ENCODE measurements around the gene USP4.

GRCh38 chr3:49386056-49386756 lies 46.4 kb upstream of the USP4 start:
- TF ChIP-seq, protein P1, sequence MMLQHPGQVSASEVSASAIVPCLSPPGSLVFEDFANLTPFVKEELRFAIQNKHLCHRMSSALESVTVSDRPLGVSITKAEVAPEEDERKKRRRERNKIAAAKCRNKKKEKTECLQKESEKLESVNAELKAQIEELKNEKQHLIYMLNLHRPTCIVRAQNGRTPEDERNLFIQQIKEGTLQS (IDR thresholded peaks at IDR 0.05; ENCODE audit: insufficient read depth, low read depth, low read length) = no peak
- TF ChIP-seq MAX (IDR thresholded peaks at IDR 0.05) (no peak), EP300 (IDR thresholded peaks at IDR 0.05; ENCODE audit: borderline replicate concordance in 1 of 2, low read depth in 2 of 2, low read length in 2 of 2) (no peak), EZH2 (IDR thresholded peaks at IDR 0.05; ENCODE audit: low read depth, low read length, severe bottlenecking) (no peak), ZNF274 (IDR thresholded peaks at IDR 0.05; ENCODE audit: borderline replicate concordance, extremely low read depth, low read length) (no peak), SIX5 (IDR thresholded peaks at IDR 0.05; ENCODE audit: low read depth, low read length) (no peak), RFX5 (IDR thresholded peaks at IDR 0.05; ENCODE audit: borderline replicate concordance, low read depth, low read length) (no peak), NRF1 (IDR thresholded peaks at IDR 0.05; ENCODE audit: low read depth, low read length) (no peak)
- TF ChIP-seq, protein P2, sequence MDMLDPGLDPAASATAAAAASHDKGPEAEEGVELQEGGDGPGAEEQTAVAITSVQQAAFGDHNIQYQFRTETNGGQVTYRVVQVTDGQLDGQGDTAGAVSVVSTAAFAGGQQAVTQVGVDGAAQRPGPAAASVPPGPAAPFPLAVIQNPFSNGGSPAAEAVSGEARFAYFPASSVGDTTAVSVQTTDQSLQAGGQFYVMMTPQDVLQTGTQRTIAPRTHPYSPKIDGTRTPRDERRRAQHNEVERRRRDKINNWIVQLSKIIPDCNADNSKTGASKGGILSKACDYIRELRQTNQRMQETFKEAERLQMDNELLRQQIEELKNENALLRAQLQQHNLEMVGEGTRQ (IDR thresholded peaks at IDR 0.05; ENCODE audit: low read length) = no peak
- TF ChIP-seq, protein P3, sequence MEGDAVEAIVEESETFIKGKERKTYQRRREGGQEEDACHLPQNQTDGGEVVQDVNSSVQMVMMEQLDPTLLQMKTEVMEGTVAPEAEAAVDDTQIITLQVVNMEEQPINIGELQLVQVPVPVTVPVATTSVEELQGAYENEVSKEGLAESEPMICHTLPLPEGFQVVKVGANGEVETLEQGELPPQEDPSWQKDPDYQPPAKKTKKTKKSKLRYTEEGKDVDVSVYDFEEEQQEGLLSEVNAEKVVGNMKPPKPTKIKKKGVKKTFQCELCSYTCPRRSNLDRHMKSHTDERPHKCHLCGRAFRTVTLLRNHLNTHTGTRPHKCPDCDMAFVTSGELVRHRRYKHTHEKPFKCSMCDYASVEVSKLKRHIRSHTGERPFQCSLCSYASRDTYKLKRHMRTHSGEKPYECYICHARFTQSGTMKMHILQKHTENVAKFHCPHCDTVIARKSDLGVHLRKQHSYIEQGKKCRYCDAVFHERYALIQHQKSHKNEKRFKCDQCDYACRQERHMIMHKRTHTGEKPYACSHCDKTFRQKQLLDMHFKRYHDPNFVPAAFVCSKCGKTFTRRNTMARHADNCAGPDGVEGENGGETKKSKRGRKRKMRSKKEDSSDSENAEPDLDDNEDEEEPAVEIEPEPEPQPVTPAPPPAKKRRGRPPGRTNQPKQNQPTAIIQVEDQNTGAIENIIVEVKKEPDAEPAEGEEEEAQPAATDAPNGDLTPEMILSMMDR (IDR thresholded peaks at IDR 0.05; ENCODE audit: control extremely low read depth in 1 of 3, insufficient read depth in 1 of 3, low read depth in 1 of 3, low read length in 3 of 3) = no peak
